NT2/D1 (cell line): ENCODE results near the gene ZFYVE27.

Experiments
- YY1 ChIP-seq: IDR thresholded peaks from 2 replicates; pipeline ENCODE4 v1.6.1; 2011; ENCODE audit not compliant: insufficient read length, insufficient read depth
- ZNF274 ChIP-seq: IDR thresholded peaks from 2 replicates; pipeline ENCODE4 v1.6.1; 2011; ENCODE audit warnings: mild to moderate bottlenecking, low read depth, low read length

GRCh38 chr10:97738616-97739015 lies 1.7 kb downstream of the ZFYVE27 start:
- TF ChIP-seq ZNF274 (no peak), YY1 (no peak)
